WTC11 (cell line): Measurements from ENCODE around the gene ILKAP. TPM values are rescaled to one million over a fixed set of nuclear protein-coding genes. Genes with fewer than 3 reads are reported as not detected.

Experiments
- ATAC-seq: fragments of 200-7000 bp; cut with Tn5 transposase; 2 replicates; pipeline ENCODE4 v1.10.0; 2021; ENCODE audit warnings: mild to moderate bottlenecking, moderate library complexity
- CTCF ChIA-PET: fragments of 300-600 bp; sonication (Branson Sonifier 250); formaldehyde crosslinking; loops from one replicate; lab custom pipeline; 2021; ENCODE audit warnings: antibody characterized with exemption; lab: Charles Lee
- POLR2A ChIA-PET: fragments of 350-600 bp; sonication (Branson Sonifier 250); formaldehyde crosslinking; loops from one replicate; lab custom pipeline; 2021; ENCODE audit warnings: antibody characterized with exemption; lab: Charles Lee
- DNase-seq: peaks from one replicate; pipeline ENCODE4 v3.0.0; 2021; ENCODE audit warnings: low spot score
- H3K27ac Mint-ChIP-seq: 2 replicates; pipeline ENCODE4 v1.8.0; 2021; ENCODE audit warnings: mixed read lengths
- H3K27me3 Mint-ChIP-seq: 2 replicates; pipeline ENCODE4 v1.8.0; 2021; ENCODE audit warnings: low read depth, mild to moderate bottlenecking, moderate library complexity, mixed read lengths
- H3K36me3 Mint-ChIP-seq: 2 replicates; pipeline ENCODE4 v1.8.0; 2021; ENCODE audit warnings: mixed read lengths
- H3K4me1 Mint-ChIP-seq: 2 replicates; pipeline ENCODE4 v1.8.0; 2022; ENCODE audit warnings: mixed read lengths
- H3K4me3 Mint-ChIP-seq: 2 replicates; pipeline ENCODE4 v1.8.0; 2021; ENCODE audit warnings: mild to moderate bottlenecking, moderate library complexity, mixed read lengths
- H3K9me3 Mint-ChIP-seq: 2 replicates; pipeline ENCODE4 v1.8.0; 2021; ENCODE audit warnings: mixed read lengths
- AFF4 ChIP-seq: sonication (generic); formaldehyde crosslinking; IDR thresholded peaks from 2 replicates; pipeline ENCODE4 v1.8.1; 2023; ENCODE audit warnings: mild to moderate bottlenecking, missing genetic modification reagents, borderline replicate concordance
- ATF1 ChIP-seq: sonication (generic); formaldehyde crosslinking; IDR thresholded peaks from 2 replicates; pipeline ENCODE4 v1.8.1; 2023; ENCODE audit warnings: mild to moderate bottlenecking, moderate library complexity, missing genetic modification reagents
- CREB1 ChIP-seq: sonication (generic); formaldehyde crosslinking; IDR thresholded peaks from 2 replicates; pipeline ENCODE4 v1.8.0; 2023; ENCODE audit warnings: mild to moderate bottlenecking, missing genetic modification reagents
- E2F4 ChIP-seq: sonication (generic); formaldehyde crosslinking; IDR thresholded peaks from 2 replicates; pipeline ENCODE4 v1.8.1; 2022; ENCODE audit warnings: low read depth, mild to moderate bottlenecking, moderate library complexity, missing genetic modification reagents, borderline replicate concordance
- ESRRA ChIP-seq: sonication (generic); formaldehyde crosslinking; IDR thresholded peaks from 2 replicates; pipeline ENCODE4 v1.8.1; 2022; ENCODE audit warnings: mild to moderate bottlenecking, missing genetic modification reagents, borderline replicate concordance
- FOXJ3 ChIP-seq: sonication (generic); formaldehyde crosslinking; IDR thresholded peaks from 2 replicates; pipeline ENCODE4 v1.9.0; 2021; ENCODE audit warnings: missing genetic modification reagents, mild to moderate bottlenecking, borderline replicate concordance
- FOXP1 ChIP-seq: sonication (generic); formaldehyde crosslinking; IDR thresholded peaks from 2 replicates; pipeline ENCODE4 v1.8.0; 2022; ENCODE audit warnings: missing genetic modification reagents, mild to moderate bottlenecking, moderate library complexity, borderline replicate concordance
- GABPB1 ChIP-seq: sonication (generic); formaldehyde crosslinking; IDR thresholded peaks from 2 replicates; pipeline ENCODE4 v1.8.1; 2023; ENCODE audit warnings: mild to moderate bottlenecking, missing genetic modification reagents
- MAX ChIP-seq: sonication (generic); formaldehyde crosslinking; IDR thresholded peaks from 2 replicates; pipeline ENCODE4 v1.8.0; 2022; ENCODE audit warnings: mild to moderate bottlenecking, missing genetic modification reagents
- NR1H2 ChIP-seq: sonication (generic); formaldehyde crosslinking; IDR thresholded peaks from 2 replicates; pipeline ENCODE4 v1.9.0; 2021; ENCODE audit warnings: mild to moderate bottlenecking, moderate library complexity, missing genetic modification reagents
- SMAD4 ChIP-seq: sonication (generic); formaldehyde crosslinking; IDR thresholded peaks from 2 replicates; pipeline ENCODE4 v1.8.0; 2022; ENCODE audit warnings: mild to moderate bottlenecking, missing genetic modification reagents
- SP1 ChIP-seq: sonication (generic); formaldehyde crosslinking; conservative IDR thresholded peaks from 2 replicates; pipeline ENCODE4 v1.8.1; 2022; ENCODE audit warnings: missing genetic modification reagents
- TEAD1 ChIP-seq: sonication (generic); formaldehyde crosslinking; IDR thresholded peaks from 2 replicates; pipeline ENCODE4 v1.8.0; 2022; ENCODE audit warnings: mild to moderate bottlenecking, missing genetic modification reagents
- USF2 ChIP-seq: sonication (generic); formaldehyde crosslinking; IDR thresholded peaks from 2 replicates; pipeline ENCODE4 v1.8.1; 2023; ENCODE audit warnings: mild to moderate bottlenecking, missing genetic modification reagents, moderate library complexity
- ZNF138 ChIP-seq: sonication (generic); formaldehyde crosslinking; conservative IDR thresholded peaks from 2 replicates; pipeline ENCODE4 v1.8.1; 2022; ENCODE audit warnings: mild to moderate bottlenecking, moderate library complexity, missing genetic modification reagents
- ZNF396 ChIP-seq: fragments of 250-450 bp; sonication (Bioruptor Pico); IDR thresholded peaks from 2 replicates; pipeline ENCODE4 v1.8.0; 2021; ENCODE audit warnings: mild to moderate bottlenecking, moderate library complexity, borderline replicate concordance
- ZNF416 ChIP-seq: fragments of 250-450 bp; sonication (Bioruptor Pico); IDR thresholded peaks from 2 replicates; pipeline ENCODE4 v1.9.0; 2021; ENCODE audit warnings: mild to moderate bottlenecking, inconsistent platforms
- ZNF532 ChIP-seq: fragments of 250-450 bp; sonication (Bioruptor Pico); IDR thresholded peaks from 2 replicates; pipeline ENCODE4 v1.9.0; 2021; ENCODE audit warnings: mild to moderate bottlenecking, borderline replicate concordance
- total RNA-seq: library from RNA; stranded (reverse); gene quantifications from 3 replicates; pipeline ENCODE4 v1.2.3, GENCODE V29; 2021
- TF ChIP-seq, protein P1 (sequence below): sonication (generic); formaldehyde crosslinking; IDR thresholded peaks from 2 replicates; pipeline ENCODE4 v1.8.1; 2022; ENCODE audit warnings: low read depth, missing genetic modification reagents, borderline replicate concordance

Gene ILKAP
- total RNA-seq, 1 experiment from 2014 or later: 32.7 TPM

DNA sequence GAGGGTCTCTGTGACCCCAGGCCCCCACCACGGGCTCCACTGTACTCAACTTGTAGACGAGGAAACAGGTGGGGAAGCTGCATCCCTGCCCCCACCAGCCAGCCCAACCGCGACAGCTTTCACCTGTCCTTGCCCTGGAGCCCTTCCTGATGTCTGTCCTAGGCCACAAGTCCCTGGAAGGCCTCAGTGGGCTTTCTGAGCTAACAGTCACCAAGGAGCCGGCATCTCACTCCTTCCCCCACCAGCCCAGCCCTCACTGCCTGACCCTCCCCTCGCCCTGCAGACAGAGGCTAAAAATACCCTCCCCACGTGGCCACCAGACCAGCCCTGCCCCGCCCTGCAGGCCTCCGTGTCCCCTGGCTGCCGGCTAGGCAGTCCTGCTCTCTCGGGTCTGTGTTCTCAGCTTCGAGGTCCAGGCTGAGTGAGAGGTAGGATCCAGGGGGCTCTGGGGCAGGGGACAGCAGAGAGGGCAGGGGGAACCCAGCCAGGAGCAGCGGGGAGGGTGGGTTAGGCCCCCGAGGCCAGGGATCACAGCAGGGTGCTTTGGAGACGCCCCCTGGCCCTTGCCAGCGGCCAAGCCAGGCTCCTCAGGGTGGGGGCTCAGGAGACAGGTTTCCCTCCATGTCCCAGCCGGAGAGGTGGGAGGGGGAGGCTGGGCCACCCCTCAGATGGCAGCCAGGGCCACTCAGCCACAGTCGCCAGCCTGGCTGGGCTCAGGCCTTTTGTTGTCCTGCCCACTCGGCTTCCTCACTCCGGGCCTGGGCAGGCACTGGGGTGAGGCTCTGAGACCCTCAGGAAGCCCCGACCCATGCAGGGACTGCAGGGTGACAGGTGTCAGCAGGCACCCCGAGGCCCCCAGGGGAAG, 64.9 kb downstream of the ILKAP start, which contains the start of gene KLHL30 (continued):
- TF ChIP-seq, protein P1, sequence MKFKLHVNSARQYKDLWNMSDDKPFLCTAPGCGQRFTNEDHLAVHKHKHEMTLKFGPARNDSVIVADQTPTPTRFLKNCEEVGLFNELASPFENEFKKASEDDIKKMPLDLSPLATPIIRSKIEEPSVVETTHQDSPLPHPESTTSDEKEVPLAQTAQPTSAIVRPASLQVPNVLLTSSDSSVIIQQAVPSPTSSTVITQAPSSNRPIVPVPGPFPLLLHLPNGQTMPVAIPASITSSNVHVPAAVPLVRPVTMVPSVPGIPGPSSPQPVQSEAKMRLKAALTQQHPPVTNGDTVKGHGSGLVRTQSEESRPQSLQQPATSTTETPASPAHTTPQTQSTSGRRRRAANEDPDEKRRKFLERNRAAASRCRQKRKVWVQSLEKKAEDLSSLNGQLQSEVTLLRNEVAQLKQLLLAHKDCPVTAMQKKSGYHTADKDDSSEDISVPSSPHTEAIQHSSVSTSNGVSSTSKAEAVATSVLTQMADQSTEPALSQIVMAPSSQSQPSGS: no peak
- TF ChIP-seq NR1H2 (CRISPR knock-in tag): no peak
- no peak for TF ChIP-seq ZNF416 (CRISPR knock-in tag)
- no peak for TF ChIP-seq CREB1 (CRISPR knock-in tag)
- no peak for TF ChIP-seq GABPB1
- TF ChIP-seq MAX (CRISPR knock-in tag): no peak
- no peak for TF ChIP-seq USF2 (CRISPR knock-in tag)
- no peak for TF ChIP-seq E2F4 (CRISPR knock-in tag)
- TF ChIP-seq SP1 (CRISPR knock-in tag): no peak
- TF ChIP-seq ZNF396 (CRISPR knock-in tag): no peak

DNA sequence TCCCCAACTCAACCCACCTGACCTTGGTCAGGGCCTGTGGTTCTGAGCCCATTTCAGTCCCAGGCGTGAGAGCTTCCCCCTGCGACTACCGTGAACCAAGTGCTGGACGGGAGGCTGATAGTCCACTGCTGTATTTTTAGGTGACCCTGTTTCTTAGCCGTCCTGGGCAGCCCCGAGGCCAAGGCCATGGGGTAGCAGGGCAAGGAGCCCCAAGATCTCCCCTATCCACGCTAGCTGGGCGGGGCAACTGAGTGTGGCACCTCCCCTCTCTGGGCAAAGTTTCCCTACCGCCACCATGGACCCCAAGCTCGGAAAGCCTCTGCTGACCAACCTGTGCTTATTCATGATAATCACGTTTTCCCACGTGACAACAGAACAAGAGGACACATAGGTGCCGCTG, 65.6 kb downstream of the ILKAP start:
- Mint-ChIP-seq H3K4me1 (no peaks in the 10 kb centered on the region), H3K27me3 (no peaks in the 10 kb centered on the region), H3K4me3 (no peak overlapping the region), H3K9me3 (no peaks in the 10 kb centered on the region), H3K27ac (no peak overlapping the region), H3K36me3 (no peaks in the 10 kb centered on the region)
- ChIA-PET CTCF (interaction anchor here (1.1 to 4.3 kb wide), 4 partner anchors 10 to 125 kb away, joined by 4 to 41 read pairs (median 12); no protein-coding TSS in a partner anchor), POLR2A (no interaction called here)
- DNase-seq (no peak), ATAC-seq (no peak)
- TF ChIP-seq ZNF532 (CRISPR knock-in tag): no peak
- no peak for TF ChIP-seq FOXP1 (CRISPR knock-in tag)
- TF ChIP-seq FOXJ3 (CRISPR knock-in tag): no peak
- TF ChIP-seq SMAD4 (CRISPR knock-in tag): no peak
- no peak for TF ChIP-seq E2F4 (CRISPR knock-in tag)
- no peak for TF ChIP-seq AFF4 (CRISPR knock-in tag)
- TF ChIP-seq, protein P1: no peak
- TF ChIP-seq ATF1: no peak
- TF ChIP-seq CREB1 (CRISPR knock-in tag): no peak
- TF ChIP-seq ESRRA (CRISPR knock-in tag): no peak
- no peak for TF ChIP-seq ZNF138 (CRISPR knock-in tag)
- no peak for TF ChIP-seq TEAD1 (CRISPR knock-in tag)
